AG09309 (cell line): ENCODE results near the gene GPN2.

Experiments used
- DNase-seq: peaks from one replicate; pipeline ENCODE4 v3.0.0-alpha.2; 2010; ENCODE audit warnings: low read depth
- H3K4me3 ChIP-seq: 2 replicates; pipeline ENCODE4 v1.5.1; 2011; ENCODE audit warnings: mild to moderate bottlenecking, low read depth, low read length, moderate library complexity; ENCODE audit not compliant: control insufficient read depth
- CTCF ChIP-seq: IDR thresholded peaks from 2 replicates; pipeline ENCODE4 v1.5.1; 2011; ENCODE audit warnings: mild to moderate bottlenecking, low read depth, low read length, inconsistent platforms; ENCODE audit not compliant: insufficient read depth, control insufficient read depth; ENCODE audit errors: missing control alignments

GPN2 gene

GRCh38 chr1:26922901-26923300 lies 32.8 kb upstream of the GPN2 start:
- peak overlapping the region; percentile 66 for H3K4me3 ChIP-seq
- no peak for TF ChIP-seq CTCF
- no peak for DNase-seq

- H3K4me3 ChIP-seq: peak overlapping the region; percentile 66
- TF ChIP-seq CTCF: no peak
- DNase-seq: no peak
These were observed 32.3 kb upstream of the GPN2 start for GRCh38 chr1:26922431-26922729.

GRCh38 chr1:26921540-26922430 lies 31.7 kb upstream of the GPN2 start, which contains the start of gene NUDC:
Gene NUDC (plus strand): TSS chr1:26921743. CDS start chr1:26921849, 106 bp downstream.
- peak within 1 kb of the TSS; percentile 66 for H3K4me3 ChIP-seq
- peak; percentile 82 for DNase-seq
- no peak for TF ChIP-seq CTCF

GRCh38 chr1:26921126-26921539 lies 31.1 kb upstream of the GPN2 start:
- no peak for DNase-seq
- no peak for TF ChIP-seq CTCF
- H3K4me3 ChIP-seq: peak overlapping the region; percentile 46

- no peak overlapping the region for H3K4me3 ChIP-seq
- TF ChIP-seq CTCF: no peak
- no peak for DNase-seq
These were observed 25.2 kb upstream of the GPN2 start for GRCh38 chr1:26915204-26915842.

GRCh38 chr1:26913754-26914619 lies 23.9 kb upstream of the GPN2 start, which contains the start of gene NR0B2:
Gene NR0B2 (minus strand): TSS chr1:26913975. CDS start chr1:26913940, 35 bp downstream.
- DNase-seq: no peak
- no peak for TF ChIP-seq CTCF
- H3K4me3 ChIP-seq: no peak within 1 kb of the TSS
